Activated T-helper 9 cell treated with anti-CD3 and anti-CD28 coated beads, Interleukin-2, amount 50 U/mL, for 16 hours (primary cell): ENCODE results near the gene CA7.

Source experiments
- DNase-seq: peaks from one replicate; pipeline ENCODE4 v3.0.0-alpha.2; 2020; ENCODE audit warnings: low read depth

CA7 gene

GRCh38 chr16:66844342-66845079, at the start of gene CA7:
TSS of gene CA7 (plus strand) at chr16:66844414. CDS start at chr16:66844488, 74 bp downstream.
- DNase-seq: no peak

GRCh38 chr16:66798161-66798560, 46.1 kb upstream of the CA7 start:
- DNase-seq: no peak

DNA sequence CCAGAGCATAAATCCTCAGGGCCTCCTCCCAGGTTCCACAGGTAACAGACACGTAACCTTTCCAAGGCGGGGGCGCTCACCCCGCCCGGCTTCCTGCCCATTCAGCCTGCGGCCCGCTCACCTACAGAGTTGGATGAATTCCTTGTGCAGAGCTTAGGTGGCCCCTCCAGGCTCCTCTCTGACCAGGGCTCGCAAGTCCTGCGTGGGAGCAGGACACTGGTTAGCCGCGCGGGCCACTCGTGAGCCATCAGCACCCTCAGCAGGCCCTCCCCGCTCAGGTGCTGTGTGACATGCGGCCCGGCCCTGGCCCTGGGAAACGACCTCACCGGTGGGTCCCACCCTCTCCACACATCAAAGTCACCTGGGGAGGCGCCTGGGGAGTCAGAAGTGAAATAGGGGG, 43.4 kb upstream of the CA7 start:
- no peak for DNase-seq

DNA sequence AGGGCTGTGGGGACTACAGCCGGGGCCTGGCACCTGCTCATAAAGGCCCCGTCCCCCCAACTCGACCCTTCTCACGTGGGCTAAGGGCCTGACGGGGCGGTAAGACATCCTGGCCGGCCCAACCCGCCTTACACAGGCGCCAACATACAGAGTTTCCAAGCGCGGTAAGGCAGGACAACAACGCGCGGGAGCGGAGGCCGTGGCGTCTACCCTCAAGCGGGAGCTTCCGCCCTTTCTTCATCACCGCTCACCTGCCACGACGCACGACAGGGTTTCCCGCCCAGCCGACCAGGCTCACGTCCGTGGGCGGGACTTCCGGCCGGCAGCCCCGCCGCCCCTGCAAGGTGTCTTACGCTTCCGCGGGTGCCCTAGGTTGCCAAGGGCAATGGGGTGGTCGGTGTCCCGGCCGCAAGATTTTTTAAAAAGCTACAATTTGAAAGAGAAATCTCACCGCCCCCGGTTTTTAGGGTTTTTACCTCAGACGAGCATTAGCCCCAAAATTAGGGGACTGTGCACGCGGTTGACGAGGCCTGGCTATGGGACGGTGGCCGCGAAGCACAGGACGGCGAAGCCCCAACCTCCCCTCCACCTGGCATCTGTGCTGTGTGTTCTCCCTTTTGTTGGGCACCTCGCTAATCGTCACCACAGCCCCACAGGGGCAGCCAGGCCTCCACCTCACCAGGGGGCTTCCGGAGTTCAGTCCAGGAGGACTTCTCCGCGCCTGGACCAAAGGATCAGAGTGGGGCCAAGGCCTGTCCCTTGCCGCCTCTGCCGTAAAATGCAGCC, 42.7 kb upstream of the CA7 start, which contains the start of gene TERB1:
Gene TERB1 (minus strand): TSS at position 265 of the 786 bp plus-strand sequence. CDS start 4,786 bp downstream, outside the sequence.
- DNase-seq: no peak

- DNase-seq: no peak
These were observed 42.1 kb upstream of the CA7 start for GRCh38 chr16:66802159-66802558.

- no peak for DNase-seq
These were observed 34.4 kb upstream of the CA7 start for GRCh38 chr16:66809765-66810164.

DNA sequence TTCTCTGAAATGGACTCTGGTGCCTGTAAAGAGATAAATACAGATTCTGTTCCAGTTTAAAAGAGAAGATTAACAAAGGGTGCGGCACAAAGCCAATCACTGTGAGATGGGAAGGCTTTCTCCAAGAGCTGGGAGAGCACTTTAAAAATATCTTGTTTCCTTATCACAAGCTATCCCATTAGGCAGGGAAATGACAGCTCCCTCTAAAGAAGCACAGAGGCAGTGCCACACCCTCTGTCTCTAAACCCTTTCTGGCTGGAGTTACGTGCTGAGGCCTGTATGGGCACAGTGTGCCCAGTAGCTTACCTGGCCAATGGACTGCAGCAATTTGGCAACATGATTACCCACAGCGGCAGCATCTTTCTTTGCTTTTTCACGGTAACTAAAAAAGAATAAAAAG, 33.8 kb upstream of the CA7 start:
- no peak for DNase-seq

GRCh38 chr16:66811043-66811442, 33.2 kb upstream of the CA7 start:
- DNase-seq: no peak

DNA sequence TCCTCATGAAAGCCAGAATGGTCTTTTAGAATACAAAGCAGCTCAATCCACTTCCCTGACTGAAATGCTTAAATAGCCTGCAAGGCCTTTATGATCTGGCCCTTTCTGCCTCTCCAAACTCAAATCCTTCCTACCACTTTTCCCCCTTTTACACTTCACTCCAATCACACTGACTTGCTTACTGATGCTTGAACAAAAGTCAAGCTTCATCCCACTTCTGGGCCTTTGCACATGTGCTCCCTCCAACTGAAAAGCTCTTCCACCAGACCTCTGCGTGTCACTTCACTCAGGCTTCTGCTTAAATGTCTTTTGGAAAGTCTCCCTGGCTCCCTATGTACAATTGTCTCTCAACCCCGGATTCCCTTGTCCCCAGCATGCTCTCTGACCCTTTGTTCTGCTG, 29.5 kb upstream of the CA7 start:
- no peak for DNase-seq

GRCh38 chr16:66824006-66824405, 20.2 kb upstream of the CA7 start:
- DNase-seq: no peak

DNA sequence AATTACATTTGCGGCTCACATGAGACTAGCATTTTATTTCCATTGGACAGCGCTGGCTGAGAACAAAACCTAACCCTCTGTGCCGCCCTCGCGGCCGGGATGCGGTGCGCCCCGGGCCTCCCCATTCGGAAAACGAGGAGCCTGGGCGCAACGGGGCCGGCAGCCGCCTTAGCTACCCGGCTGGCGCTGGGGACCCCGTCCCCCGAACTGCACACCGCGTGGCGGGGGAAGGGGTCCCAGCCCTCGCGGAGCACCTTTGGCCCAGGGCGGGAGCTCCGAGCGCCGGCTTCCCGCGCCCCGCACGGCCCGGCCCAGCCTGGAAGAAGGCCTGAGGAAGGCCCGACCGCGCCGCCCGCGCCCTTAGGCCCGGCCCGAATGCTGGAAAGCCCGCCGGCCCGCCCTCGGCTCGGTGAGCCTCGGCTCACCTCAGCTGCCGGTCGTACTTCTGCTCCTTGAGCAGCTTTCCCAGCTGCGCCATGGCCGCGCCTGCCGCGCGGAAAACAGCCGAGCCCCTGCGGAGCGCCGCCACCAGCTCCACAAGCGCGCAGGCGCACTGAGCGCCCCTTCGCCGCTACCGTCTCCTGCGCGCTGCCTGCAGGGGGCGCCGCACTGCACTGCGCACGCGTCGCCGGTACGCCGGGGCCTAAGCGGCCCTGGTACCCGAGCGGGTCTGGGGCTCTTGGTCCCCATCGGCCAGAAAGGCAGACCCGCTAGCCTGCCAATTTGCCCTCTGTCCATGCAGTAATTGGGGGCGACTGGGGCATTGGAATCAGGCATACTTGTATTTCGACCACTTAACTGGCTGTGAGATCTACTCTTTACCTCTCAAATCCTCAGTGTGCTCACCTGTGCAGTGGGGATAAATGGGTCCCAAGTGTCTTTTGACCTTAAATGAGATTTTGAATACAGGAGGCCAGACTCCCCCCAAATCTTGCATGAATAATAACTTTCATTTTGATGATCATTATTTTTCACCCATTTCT, 13.5 kb upstream of the CA7 start, which contains the start of gene NAE1:
Gene NAE1 (minus strand): TSS at position 555 of the 983 bp plus-strand sequence. CDS start 77 bp downstream, at position 478.
- peak; percentile 85 for DNase-seq

- DNase-seq: no peak
These were observed 12.0 kb upstream of the CA7 start for GRCh38 chr16:66832190-66832589.

GRCh38 chr16:66832661-66833305, 11.4 kb upstream of the CA7 start:
- no peak for DNase-seq

GRCh38 chr16:66834746-66835145, 9.5 kb upstream of the CA7 start:
- DNase-seq: no peak

DNA sequence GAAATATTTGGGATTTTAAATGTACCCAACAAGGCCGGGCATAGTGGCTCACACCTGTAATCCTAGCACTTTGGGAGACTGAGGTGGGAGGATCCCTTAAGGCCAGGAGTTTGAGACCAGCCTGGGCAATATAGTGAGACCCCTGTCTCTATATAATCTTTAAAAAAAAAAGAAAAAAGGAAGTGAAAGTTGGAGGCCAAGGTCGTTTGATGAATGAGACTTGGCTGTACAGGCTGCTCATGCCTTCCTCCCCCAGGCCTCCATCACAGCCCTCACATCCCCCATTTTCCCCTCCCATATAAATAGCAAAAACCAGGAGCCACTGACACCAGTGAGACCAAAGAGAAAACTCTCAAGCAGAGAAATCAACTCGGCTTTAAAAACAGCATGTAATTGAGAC, 3.3 kb upstream of the CA7 start:
- no peak for DNase-seq

- DNase-seq: no peak
These were observed 2.8 kb upstream of the CA7 start for GRCh38 chr16:66841366-66841765.

DNA sequence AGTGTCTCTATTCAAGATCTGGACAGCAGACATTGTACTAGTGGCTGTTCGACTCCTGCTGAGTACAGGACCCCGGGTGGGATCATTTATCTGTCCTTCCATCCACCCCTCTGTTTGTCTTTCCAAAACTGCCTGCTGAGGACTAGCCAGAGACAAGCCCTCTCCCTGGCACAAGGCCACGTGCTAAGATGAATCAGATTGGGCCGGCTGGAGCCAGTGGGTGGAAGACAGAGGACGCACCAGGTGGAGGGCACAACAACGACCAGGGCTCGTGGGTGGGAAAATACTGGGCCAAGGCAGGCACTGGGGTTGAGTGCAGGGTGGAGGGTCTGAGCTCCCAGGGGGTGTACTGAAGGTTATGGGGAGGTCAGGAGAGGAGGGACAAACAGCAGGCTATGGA, 1.4 kb upstream of the CA7 start:
- DNase-seq: no peak

DNA sequence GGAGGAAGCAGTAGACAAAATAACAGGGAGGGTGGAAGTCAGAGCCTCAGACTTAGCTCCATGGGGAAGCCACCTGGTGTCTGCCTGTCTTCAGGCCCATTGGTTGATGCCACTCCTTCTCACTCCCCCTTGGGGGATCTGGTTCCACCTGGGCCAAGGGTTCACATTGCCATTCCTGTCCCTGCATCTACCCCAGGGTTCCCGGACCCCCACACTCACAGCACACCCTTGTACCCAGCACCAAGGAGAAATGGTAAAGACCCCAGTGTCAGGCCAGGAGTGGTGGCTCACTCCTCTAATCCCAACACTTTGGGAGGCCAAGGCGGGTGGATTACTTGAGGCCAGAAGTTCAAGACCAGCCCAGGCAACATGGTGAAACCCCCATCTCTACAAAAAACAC, 1.0 kb upstream of the CA7 start:
- DNase-seq: no peak

DNA sequence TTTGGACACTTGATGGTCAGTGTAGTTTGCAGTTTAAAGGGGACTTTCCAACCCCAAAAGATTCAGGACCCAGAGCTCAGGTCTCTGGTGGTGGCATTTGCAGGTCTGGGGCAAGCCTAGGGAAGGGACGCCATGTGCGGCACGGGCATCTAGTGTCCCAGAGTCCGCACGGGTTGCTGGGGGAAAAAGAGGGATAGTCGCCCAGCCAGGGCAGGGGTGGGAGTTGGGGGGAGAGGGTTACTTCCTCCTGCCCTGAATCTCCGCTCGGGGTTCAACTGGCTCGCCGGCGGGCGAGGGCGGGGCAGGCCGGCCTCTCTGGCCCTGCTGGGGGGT, 239 bp upstream of the CA7 start:
- DNase-seq: no peak

DNA sequence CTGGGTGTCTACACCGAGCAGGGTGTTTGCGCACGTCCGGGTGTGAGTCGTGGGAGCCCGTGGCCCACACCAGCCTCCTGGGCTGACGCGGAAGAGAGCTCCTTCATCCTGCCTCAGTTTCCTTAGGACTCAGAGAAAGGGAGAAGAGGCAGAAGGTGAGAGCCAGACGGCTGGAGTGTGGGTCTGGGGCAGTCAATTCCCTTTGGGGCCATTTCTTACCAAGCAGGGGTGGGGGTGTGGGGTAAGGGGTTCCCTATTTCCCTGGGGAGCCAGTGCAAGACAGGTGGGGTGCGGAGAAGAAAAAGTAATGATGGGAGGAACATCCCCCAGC, 831 bp downstream of the CA7 start:
- no peak for DNase-seq

DNA sequence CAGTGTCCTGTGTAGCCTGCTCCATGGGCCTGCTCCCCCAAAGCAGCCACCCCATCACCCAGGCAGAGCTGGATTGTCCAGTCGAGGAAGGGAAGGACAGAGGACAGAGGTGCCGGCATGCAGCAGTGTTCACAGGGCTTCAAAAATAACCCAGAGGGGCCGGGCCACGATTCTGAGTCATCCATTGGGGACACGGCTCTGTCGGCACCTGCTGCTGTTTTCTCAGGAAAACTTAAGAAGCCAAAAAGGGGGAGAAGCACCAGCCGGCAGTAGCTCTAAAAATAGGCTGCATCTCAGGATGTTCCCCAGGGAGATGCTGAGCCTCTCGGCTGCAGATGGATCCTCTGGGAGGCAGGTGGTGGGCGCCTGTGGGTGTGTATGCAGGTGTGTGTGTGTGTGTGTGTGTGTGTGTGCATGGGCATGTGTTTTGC, 1.6 kb downstream of the CA7 start:
- DNase-seq: no peak

DNA sequence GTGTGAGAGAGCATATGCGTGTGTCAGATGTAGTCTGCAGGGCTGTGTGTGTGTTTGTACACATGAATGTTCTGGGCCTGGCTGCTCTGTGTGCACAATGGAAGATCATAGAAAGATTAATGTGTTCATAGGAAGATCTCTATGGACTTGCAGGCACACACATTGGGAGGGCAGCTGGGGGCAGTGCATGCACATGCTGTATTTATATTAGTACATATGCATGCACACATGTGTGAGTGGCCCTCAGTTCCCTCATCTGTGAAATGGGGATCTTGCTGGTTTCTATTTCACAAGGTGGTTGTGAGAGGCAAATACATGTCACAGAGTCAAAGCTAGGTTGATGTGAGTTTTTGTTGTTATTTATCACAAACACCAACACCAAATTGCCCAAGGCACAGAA, 2.1 kb downstream of the CA7 start:
- no peak for DNase-seq
